ENCODE results near the gene CCDC169.

CCDC169 gene

GRCh38 chr13:36192166-36192565 is 105.4 kb downstream of the CCDC169 start:
- H3K9me3 ChIP-seq (ENCODE audit: control insufficient read depth, insufficient read depth, low read depth, low read length) = no peaks in the 10 kb centered on the region
- H3K4me3 ChIP-seq (ENCODE audit: low read depth, low read length) = no peak overlapping the region
- POLR2A ChIA-PET = no interaction called here
- H3K27ac ChIP-seq (ENCODE audit: extremely low read depth, low read depth, low read length) = no peak overlapping the region
- H3K4me1 ChIP-seq (ENCODE audit: control insufficient read depth, insufficient read depth, low read length) = 0 out of 2 replicates have a peak, but pooled peaks cover 4% of the 10 kb centered on the region
- TF ChIP-seq SETDB1 (IDR thresholded peaks at IDR 0.05; ENCODE audit: insufficient read length, low read length) = no peak
- TF ChIP-seq ZBTB8A (tag by site-specific recombination; IDR thresholded peaks at IDR 0.05) = no peak
- TF ChIP-seq, protein P1, sequence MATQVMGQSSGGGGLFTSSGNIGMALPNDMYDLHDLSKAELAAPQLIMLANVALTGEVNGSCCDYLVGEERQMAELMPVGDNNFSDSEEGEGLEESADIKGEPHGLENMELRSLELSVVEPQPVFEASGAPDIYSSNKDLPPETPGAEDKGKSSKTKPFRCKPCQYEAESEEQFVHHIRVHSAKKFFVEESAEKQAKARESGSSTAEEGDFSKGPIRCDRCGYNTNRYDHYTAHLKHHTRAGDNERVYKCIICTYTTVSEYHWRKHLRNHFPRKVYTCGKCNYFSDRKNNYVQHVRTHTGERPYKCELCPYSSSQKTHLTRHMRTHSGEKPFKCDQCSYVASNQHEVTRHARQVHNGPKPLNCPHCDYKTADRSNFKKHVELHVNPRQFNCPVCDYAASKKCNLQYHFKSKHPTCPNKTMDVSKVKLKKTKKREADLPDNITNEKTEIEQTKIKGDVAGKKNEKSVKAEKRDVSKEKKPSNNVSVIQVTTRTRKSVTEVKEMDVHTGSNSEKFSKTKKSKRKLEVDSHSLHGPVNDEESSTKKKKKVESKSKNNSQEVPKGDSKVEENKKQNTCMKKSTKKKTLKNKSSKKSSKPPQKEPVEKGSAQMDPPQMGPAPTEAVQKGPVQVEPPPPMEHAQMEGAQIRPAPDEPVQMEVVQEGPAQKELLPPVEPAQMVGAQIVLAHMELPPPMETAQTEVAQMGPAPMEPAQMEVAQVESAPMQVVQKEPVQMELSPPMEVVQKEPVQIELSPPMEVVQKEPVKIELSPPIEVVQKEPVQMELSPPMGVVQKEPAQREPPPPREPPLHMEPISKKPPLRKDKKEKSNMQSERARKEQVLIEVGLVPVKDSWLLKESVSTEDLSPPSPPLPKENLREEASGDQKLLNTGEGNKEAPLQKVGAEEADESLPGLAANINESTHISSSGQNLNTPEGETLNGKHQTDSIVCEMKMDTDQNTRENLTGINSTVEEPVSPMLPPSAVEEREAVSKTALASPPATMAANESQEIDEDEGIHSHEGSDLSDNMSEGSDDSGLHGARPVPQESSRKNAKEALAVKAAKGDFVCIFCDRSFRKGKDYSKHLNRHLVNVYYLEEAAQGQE (tag by site-specific recombination; IDR thresholded peaks at IDR 0.05) = no peak
- no peak for TF ChIP-seq ZNF76 (tag by site-specific recombination; IDR thresholded peaks at IDR 0.05; ENCODE audit: borderline replicate concordance, low read depth)
- TF ChIP-seq ZBTB1 (tag by site-specific recombination; IDR thresholded peaks at IDR 0.05) = no peak
- TF ChIP-seq ZXDB (tag by site-specific recombination; IDR thresholded peaks at IDR 0.05) = no peak
- TF ChIP-seq ZBTB49 (tag by site-specific recombination; IDR thresholded peaks at IDR 0.05; ENCODE audit: low read depth) = no peak
- TF ChIP-seq, protein P2, sequence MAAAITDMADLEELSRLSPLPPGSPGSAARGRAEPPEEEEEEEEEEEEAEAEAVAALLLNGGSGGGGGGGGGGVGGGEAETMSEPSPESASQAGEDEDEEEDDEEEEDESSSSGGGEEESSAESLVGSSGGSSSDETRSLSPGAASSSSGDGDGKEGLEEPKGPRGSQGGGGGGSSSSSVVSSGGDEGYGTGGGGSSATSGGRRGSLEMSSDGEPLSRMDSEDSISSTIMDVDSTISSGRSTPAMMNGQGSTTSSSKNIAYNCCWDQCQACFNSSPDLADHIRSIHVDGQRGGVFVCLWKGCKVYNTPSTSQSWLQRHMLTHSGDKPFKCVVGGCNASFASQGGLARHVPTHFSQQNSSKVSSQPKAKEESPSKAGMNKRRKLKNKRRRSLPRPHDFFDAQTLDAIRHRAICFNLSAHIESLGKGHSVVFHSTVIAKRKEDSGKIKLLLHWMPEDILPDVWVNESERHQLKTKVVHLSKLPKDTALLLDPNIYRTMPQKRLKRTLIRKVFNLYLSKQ (tag by site-specific recombination; IDR thresholded peaks at IDR 0.05; ENCODE audit: borderline replicate concordance) = no peak
- no peak for TF ChIP-seq ZNF416 (tag by site-specific recombination; IDR thresholded peaks at IDR 0.05)
- no peak for TF ChIP-seq ZNF837 (tag by site-specific recombination; IDR thresholded peaks at IDR 0.05)
- no peak for TF ChIP-seq ZBTB17 (tag by site-specific recombination; IDR thresholded peaks at IDR 0.05)
- no peak for TF ChIP-seq ZFP37 (tag by site-specific recombination; IDR thresholded peaks at IDR 0.05)
- no peak for TF ChIP-seq GFI1B (tag by site-specific recombination; IDR thresholded peaks at IDR 0.05)
- no peak for TF ChIP-seq ZNF670 (tag by site-specific recombination; IDR thresholded peaks at IDR 0.05; ENCODE audit: low read depth)
- TF ChIP-seq ZNF133 (tag by site-specific recombination; IDR thresholded peaks at IDR 0.05) = no peak
- no peak for TF ChIP-seq ZNF341 (tag by site-specific recombination; IDR thresholded peaks at IDR 0.05; ENCODE audit: low read depth)
- CTCF ChIA-PET = no interaction called here
- H3K36me3 ChIP-seq (ENCODE audit: control insufficient read depth in 2 of 2, insufficient read depth in 1 of 2, low read length in 2 of 2) = no peaks in the 10 kb centered on the region

DNA sequence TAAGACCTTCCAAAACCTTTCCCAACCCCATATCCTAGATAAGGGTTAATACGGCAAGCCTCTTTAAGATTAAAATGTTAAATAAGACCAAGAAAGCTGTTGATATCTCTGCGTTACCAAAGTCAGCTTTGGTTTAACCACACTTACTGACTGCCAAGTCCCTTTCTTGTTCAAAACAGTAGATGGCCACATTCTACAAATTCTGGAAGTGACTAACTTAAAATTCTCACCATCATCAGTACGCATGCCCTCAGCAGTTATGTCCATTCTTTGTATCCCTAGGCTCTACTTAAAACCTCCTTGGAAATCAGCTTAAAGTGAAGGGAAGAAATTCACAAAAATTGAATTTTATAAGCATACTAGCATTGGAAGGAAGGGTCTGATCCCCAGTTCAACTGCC is 106.8 kb downstream of the CCDC169 start:
- Histone ChIP-seq H3K9me3 (ENCODE audit: control insufficient read depth, insufficient read depth, low read depth, low read length) (no peaks in the 10 kb centered on the region), H3K4me3 (ENCODE audit: low read depth, low read length) (no peak overlapping the region), H3K27ac (ENCODE audit: extremely low read depth, low read depth, low read length) (no peak overlapping the region), H3K36me3 (ENCODE audit: control insufficient read depth in 2 of 2, insufficient read depth in 1 of 2, low read length in 2 of 2) (no peaks in the 10 kb centered on the region), H3K4me1 (ENCODE audit: control insufficient read depth, insufficient read depth, low read length) (0 out of 2 replicates have a peak, but pooled peaks cover 4% of the 10 kb centered on the region)
- ChIA-PET CTCF (interaction anchor here (0.6 kb wide), 1 partner anchor 521 kb away, joined by 3 read pairs; no protein-coding TSS in a partner anchor), POLR2A (no interaction called here)
- no peak for TF ChIP-seq ZNF473 (tag by site-specific recombination; IDR thresholded peaks at IDR 0.05)
- TF ChIP-seq ZNF658 (tag by site-specific recombination; IDR thresholded peaks at IDR 0.05) = no peak
- no peak for TF ChIP-seq SP2 (tag by site-specific recombination; IDR thresholded peaks at IDR 0.05)
- TF ChIP-seq ZNF600 (tag by site-specific recombination; IDR thresholded peaks at IDR 0.05) = no peak
- no peak for TF ChIP-seq ZNF529 (tag by site-specific recombination; IDR thresholded peaks at IDR 0.05; ENCODE audit: insufficient replicate concordance)
- no peak for TF ChIP-seq ZNF248 (tag by site-specific recombination; IDR thresholded peaks at IDR 0.05)
- TF ChIP-seq, protein P3, sequence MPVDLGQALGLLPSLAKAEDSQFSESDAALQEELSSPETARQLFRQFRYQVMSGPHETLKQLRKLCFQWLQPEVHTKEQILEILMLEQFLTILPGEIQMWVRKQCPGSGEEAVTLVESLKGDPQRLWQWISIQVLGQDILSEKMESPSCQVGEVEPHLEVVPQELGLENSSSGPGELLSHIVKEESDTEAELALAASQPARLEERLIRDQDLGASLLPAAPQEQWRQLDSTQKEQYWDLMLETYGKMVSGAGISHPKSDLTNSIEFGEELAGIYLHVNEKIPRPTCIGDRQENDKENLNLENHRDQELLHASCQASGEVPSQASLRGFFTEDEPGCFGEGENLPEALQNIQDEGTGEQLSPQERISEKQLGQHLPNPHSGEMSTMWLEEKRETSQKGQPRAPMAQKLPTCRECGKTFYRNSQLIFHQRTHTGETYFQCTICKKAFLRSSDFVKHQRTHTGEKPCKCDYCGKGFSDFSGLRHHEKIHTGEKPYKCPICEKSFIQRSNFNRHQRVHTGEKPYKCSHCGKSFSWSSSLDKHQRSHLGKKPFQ (tag by site-specific recombination; IDR thresholded peaks at IDR 0.05) = no peak
- TF ChIP-seq ZNF10 (tag by site-specific recombination; IDR thresholded peaks at IDR 0.05) = no peak
- TF ChIP-seq YY2 (tag by site-specific recombination; IDR thresholded peaks at IDR 0.05) = no peak
- no peak for TF ChIP-seq PRDM4 (tag by site-specific recombination; IDR thresholded peaks at IDR 0.05)
